Neutrophil (primary cell): ENCODE results near the gene UTP3.
"Not testable (repeated sequence)": the region's sequence is repeated elsewhere in the genome, so short reads cannot be mapped to it uniquely, and the experiment has no call there.

ENCODE experiments used
- H3K27ac ChIP-seq: fragments of 200-600 bp; sonication (generic); 2 replicates; pipeline ENCODE4 v1.5.1; 2016; ENCODE audit warnings: mild to moderate bottlenecking, moderate library complexity
- H3K27me3 ChIP-seq: fragments of 200-600 bp; sonication (generic); 2 replicates; pipeline ENCODE4 v1.6.0; 2016; ENCODE audit warnings: mild to moderate bottlenecking
- H3K36me3 ChIP-seq: fragments of 200-600 bp; sonication (generic); 2 replicates; pipeline ENCODE4 v1.5.1; 2017
- H3K4me1 ChIP-seq, 2 experiments: fragments of 200-600 bp in 1 of 2; sonication (generic) in 1 of 2; 1 replicate in 1 of 2; 2 replicates in 1 of 2; pipeline versions ENCODE4 v1.5.1 to v1.6.1; 2013 to 2016; ENCODE audit warnings: low read depth in 1 of 2, low read length in 1 of 2, mild to moderate bottlenecking in 1 of 2, moderate library complexity in 1 of 2; ENCODE audit not compliant: control insufficient read depth in 1 of 2, insufficient read depth in 1 of 2
- H3K4me3 ChIP-seq, 2 experiments: fragments of 200-600 bp in 1 of 2; sonication (generic) in 1 of 2; 1 replicate in 1 of 2; 2 replicates in 1 of 2; pipeline ENCODE4 v1.5.1; 2013 to 2016; ENCODE audit warnings: low read depth in 1 of 2, low read length in 1 of 2, mild to moderate bottlenecking in 1 of 2, moderate library complexity in 1 of 2
- H3K9me3 ChIP-seq: fragments of 200-600 bp; sonication (generic); 2 replicates; pipeline ENCODE4 v1.5.1; 2016
- CTCF ChIP-seq: fragments of 200-600 bp; sonication (generic); IDR thresholded peaks from 2 replicates; pipeline ENCODE4 v1.5.1; 2016; ENCODE audit warnings: antibody characterized with exemption

Gene UTP3

GRCh38 chr4:70680934-70681333 is 7.4 kb upstream of the UTP3 start:
- no peak overlapping the region for H3K27ac ChIP-seq
- H3K9me3 ChIP-seq = no peaks in the 10 kb centered on the region
- no peak for TF ChIP-seq CTCF
- no peaks in the 10 kb centered on the region for H3K27me3 ChIP-seq
- no peaks in the 10 kb centered on the region for H3K36me3 ChIP-seq
- no peak overlapping the region for H3K4me3 ChIP-seq
- H3K4me1 ChIP-seq = no peaks in the 10 kb centered on the region

- Histone ChIP-seq H3K4me1 (no peaks in the 10 kb centered on the region), H3K4me3 (no peak overlapping the region), H3K9me3 (no peaks in the 10 kb centered on the region), H3K27me3 (no peaks in the 10 kb centered on the region), H3K27ac (no peak overlapping the region), H3K36me3 (no peaks in the 10 kb centered on the region)
- no peak for TF ChIP-seq CTCF
Observed at GRCh38 chr4:70681704-70682103, 6.6 kb upstream of the UTP3 start.

GRCh38 chr4:70682142-70682541 is 6.2 kb upstream of the UTP3 start:
- H3K27ac ChIP-seq, H3K4me3 ChIP-seq, H3K36me3 ChIP-seq, H3K27me3 ChIP-seq, H3K9me3 ChIP-seq, H3K4me1 ChIP-seq: not testable (repeated sequence)

GRCh38 chr4:70687392-70687791 is 940 bp upstream of the UTP3 start:
- Histone ChIP-seq H3K9me3 (no peaks in the 10 kb centered on the region), H3K36me3 (no peaks in the 10 kb centered on the region), H3K4me1 (peaks cover 9 to 12% of the 10 kb centered on the region in 2 experiments), H3K4me3 (peak overlapping the region; percentile 79 to 95), H3K27ac (peak overlapping the region; percentile 71), H3K27me3 (no peaks in the 10 kb centered on the region)
- no peak for TF ChIP-seq CTCF

GRCh38 chr4:70688795-70689231 is 481 bp downstream of the UTP3 start:
- peak overlapping the region; percentile 71 for H3K27ac ChIP-seq
- no peaks in the 10 kb centered on the region for H3K9me3 ChIP-seq
- no peaks in the 10 kb centered on the region for H3K36me3 ChIP-seq
- peak overlapping the region; percentile 79 to 95 for H3K4me3 ChIP-seq
- H3K4me1 ChIP-seq = peaks cover 9 to 12% of the 10 kb centered on the region in 2 experiments
- no peak for TF ChIP-seq CTCF
- H3K27me3 ChIP-seq = no peaks in the 10 kb centered on the region

- no peak overlapping the region for H3K4me3 ChIP-seq
- H3K9me3 ChIP-seq = no peaks in the 10 kb centered on the region
- H3K27ac ChIP-seq = no peak overlapping the region
- H3K4me1 ChIP-seq = peaks cover 9 to 12% of the 10 kb centered on the region in 2 experiments
- no peaks in the 10 kb centered on the region for H3K27me3 ChIP-seq
- TF ChIP-seq CTCF = no peak
- H3K36me3 ChIP-seq = no peaks in the 10 kb centered on the region
Observed at GRCh38 chr4:70691661-70692060, 3.3 kb downstream of the UTP3 start.

- not testable (repeated sequence) for H3K4me1 ChIP-seq, H3K36me3 ChIP-seq, H3K27ac ChIP-seq, H3K4me3 ChIP-seq, H3K27me3 ChIP-seq, H3K9me3 ChIP-seq
Observed at GRCh38 chr4:70694633-70695032, 6.3 kb downstream of the UTP3 start.

GRCh38 chr4:70698435-70698834 is 10.1 kb downstream of the UTP3 start:
- not testable (repeated sequence) for H3K27me3 ChIP-seq, H3K9me3 ChIP-seq, H3K4me3 ChIP-seq, H3K4me1 ChIP-seq, H3K36me3 ChIP-seq, H3K27ac ChIP-seq
